ENCODE measurements around the gene TMEM97. TPM values are rescaled to one million over a fixed set of nuclear protein-coding genes. Genes with fewer than 3 reads are reported as not detected.

The TMEM97 gene
- total RNA-seq, 4 donors from 2014 or later, result 5.1 to 7.2 (median 6.6) TPM

- Histone ChIP-seq H3K36me3 (peaks cover 0 to 59% of the 10 kb centered on the region in 2 donors), H3K4me1 (peaks cover 5 to 7% of the 10 kb centered on the region in 2 donors), H3K9me3 (no peaks in the 10 kb centered on the region), H3K27ac (no peak overlapping the region), H3K27me3 (no peaks in the 10 kb centered on the region), H3K4me3 (no peak overlapping the region)
- no peak for TF ChIP-seq POLR2A (IDR thresholded peaks at IDR 0.05)
- no peak for TF ChIP-seq CTCF (IDR thresholded peaks at IDR 0.05 in 4 of 5, conservative IDR thresholded peaks at IDR 0.05 in 1 of 5)
- DNase-seq (no peak), ATAC-seq (no peak)
- intact Hi-C loops (cut with DNase I; ENCODE audit: low total_unique reads), result no loop called here
- in situ Hi-C loops (cut with MboI; ENCODE audit: low sequenced_read_pairs in 4 of 4), result loop anchor here in 1 of 4 donors (25.0 kb wide), 1 partner anchor 599 kb away; the partner anchor contains the start of gene PHF12
These were observed 44.2 kb downstream of the TMEM97 start for GRCh38 chr17:28363186-28363585.

- H3K4me1 ChIP-seq, result no peaks in the 10 kb centered on the region
- in situ Hi-C loops (cut with MboI; ENCODE audit: low sequenced_read_pairs in 4 of 4), result loop anchor here in 1 of 4 donors (25.0 kb wide), 1 partner anchor 598 kb away; the partner anchor contains the start of gene PHF12
- H3K27me3 ChIP-seq, result no peaks in the 10 kb centered on the region
- H3K9me3 ChIP-seq, result no peaks in the 10 kb centered on the region
- no peak overlapping the region for H3K4me3 ChIP-seq
- H3K36me3 ChIP-seq, result peaks cover 0 to 58% of the 10 kb centered on the region in 2 donors
- DNase-seq (no peak), ATAC-seq (no peak)
- intact Hi-C loops (cut with DNase I; ENCODE audit: low total_unique reads), result no loop called here
- no peak for TF ChIP-seq CTCF (IDR thresholded peaks at IDR 0.05 in 4 of 5, conservative IDR thresholded peaks at IDR 0.05 in 1 of 5)
- TF ChIP-seq POLR2A (IDR thresholded peaks at IDR 0.05), result no peak
- H3K27ac ChIP-seq, result no peak overlapping the region
These were observed 45.0 kb downstream of the TMEM97 start for GRCh38 chr17:28363776-28364650.

GRCh38 chr17:28364665-28365363, 45.8 kb downstream of the TMEM97 start, which contains the start of gene SEBOX:
SEBOX (minus strand) TSS chr17:28365199; CDS start chr17:28365151, 48 bp downstream.
- TF ChIP-seq POLR2A (IDR thresholded peaks at IDR 0.05) (no peak), CTCF (IDR thresholded peaks at IDR 0.05 in 4 of 5, conservative IDR thresholded peaks at IDR 0.05 in 1 of 5) (no peak)
- DNase-seq, result no peak
- Histone ChIP-seq H3K27ac (no peak within 1 kb of the TSS), H3K36me3 (peaks cover 0 to 50% of the 10 kb centered on the region in 2 donors), H3K4me3 (no peak within 1 kb of the TSS), H3K9me3 (no peaks in the 10 kb centered on the region), H3K4me1 (no peaks in the 10 kb centered on the region), H3K27me3 (no peaks in the 10 kb centered on the region)
- in situ Hi-C loops (cut with MboI; ENCODE audit: low sequenced_read_pairs in 4 of 4) (loop anchor here in 1 of 4 donors (25.0 kb wide), 1 partner anchor 597 kb away; the partner anchor contains the start of gene PHF12), intact Hi-C loops (cut with DNase I; ENCODE audit: low total_unique reads) (no loop called here)
- ATAC-seq, result no peak

- intact Hi-C loops (cut with DNase I; ENCODE audit: low total_unique reads) (no loop called here), in situ Hi-C loops (cut with MboI; ENCODE audit: low sequenced_read_pairs in 4 of 4) (loop anchor here in 1 of 4 donors (25.0 kb wide), 1 partner anchor 597 kb away; the partner anchor contains the start of gene PHF12)
- Histone ChIP-seq H3K4me3 (no peak overlapping the region), H3K36me3 (peaks cover 0 to 43% of the 10 kb centered on the region in 2 donors), H3K9me3 (no peaks in the 10 kb centered on the region), H3K27ac (no peak overlapping the region), H3K4me1 (no peaks in the 10 kb centered on the region), H3K27me3 (no peaks in the 10 kb centered on the region)
- no peak for TF ChIP-seq CTCF (IDR thresholded peaks at IDR 0.05 in 4 of 5, conservative IDR thresholded peaks at IDR 0.05 in 1 of 5)
- no peak for TF ChIP-seq POLR2A (IDR thresholded peaks at IDR 0.05)
- no peak for DNase-seq
- no peak for ATAC-seq
These were observed 46.5 kb downstream of the TMEM97 start for GRCh38 chr17:28365487-28365886.
